Neural progenitor cell (in vitro differentiated cells): ENCODE data around the gene TP53I13.

Experiments
- EZH2 ChIP-seq: fragments of 200-600 bp; sonication (generic); IDR thresholded peaks from 2 replicates; pipeline ENCODE4 v1.6.1; 2017; ENCODE audit warnings: antibody characterized with exemption, mild to moderate bottlenecking, moderate library complexity
- TF ChIP-seq, protein P1 (sequence below): fragments of 200-600 bp; sonication (generic); IDR thresholded peaks from 2 replicates; pipeline ENCODE4 v1.5.1; 2017; ENCODE audit warnings: antibody characterized with exemption, mild to moderate bottlenecking

GRCh38 chr17:29591737-29592608, 23.5 kb downstream of the TP53I13 start:
- TF ChIP-seq, protein P1, sequence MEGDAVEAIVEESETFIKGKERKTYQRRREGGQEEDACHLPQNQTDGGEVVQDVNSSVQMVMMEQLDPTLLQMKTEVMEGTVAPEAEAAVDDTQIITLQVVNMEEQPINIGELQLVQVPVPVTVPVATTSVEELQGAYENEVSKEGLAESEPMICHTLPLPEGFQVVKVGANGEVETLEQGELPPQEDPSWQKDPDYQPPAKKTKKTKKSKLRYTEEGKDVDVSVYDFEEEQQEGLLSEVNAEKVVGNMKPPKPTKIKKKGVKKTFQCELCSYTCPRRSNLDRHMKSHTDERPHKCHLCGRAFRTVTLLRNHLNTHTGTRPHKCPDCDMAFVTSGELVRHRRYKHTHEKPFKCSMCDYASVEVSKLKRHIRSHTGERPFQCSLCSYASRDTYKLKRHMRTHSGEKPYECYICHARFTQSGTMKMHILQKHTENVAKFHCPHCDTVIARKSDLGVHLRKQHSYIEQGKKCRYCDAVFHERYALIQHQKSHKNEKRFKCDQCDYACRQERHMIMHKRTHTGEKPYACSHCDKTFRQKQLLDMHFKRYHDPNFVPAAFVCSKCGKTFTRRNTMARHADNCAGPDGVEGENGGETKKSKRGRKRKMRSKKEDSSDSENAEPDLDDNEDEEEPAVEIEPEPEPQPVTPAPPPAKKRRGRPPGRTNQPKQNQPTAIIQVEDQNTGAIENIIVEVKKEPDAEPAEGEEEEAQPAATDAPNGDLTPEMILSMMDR, result peak; percentile 92
- TF ChIP-seq EZH2, result no peak
